Skeletal muscle satellite cell (primary cell): Measurements from ENCODE around the gene CLK2.
A peak's percentile ranks its signal among the peaks of the same experiment; 100 is the strongest.

Experiments used
- H3K27me3 ChIP-seq: 2 replicates; pipeline ENCODE4 v1.7.0; 2013; ENCODE audit warnings: low read length; ENCODE audit not compliant: control insufficient read depth, insufficient read depth
- H3K36me3 ChIP-seq: 2 replicates; pipeline ENCODE4 v1.7.0; 2013; ENCODE audit warnings: mild to moderate bottlenecking, control low read depth, low read length; ENCODE audit not compliant: insufficient read depth
- H3K4me1 ChIP-seq: 2 replicates; pipeline ENCODE4 v1.7.0; 2013; ENCODE audit warnings: low read length; ENCODE audit not compliant: control insufficient read depth, insufficient read depth
- H3K4me2 ChIP-seq: 2 replicates; pipeline ENCODE4 v1.7.0; 2013; ENCODE audit warnings: mild to moderate bottlenecking, low read length
- H3K4me3 ChIP-seq: 2 replicates; pipeline ENCODE4 v1.7.0; 2013; ENCODE audit warnings: low read length
- H3K9ac ChIP-seq: 2 replicates; pipeline ENCODE4 v1.7.0; 2013; ENCODE audit warnings: mild to moderate bottlenecking, low read depth, low read length, moderate library complexity
- H3K9me3 ChIP-seq: replicated peaks from 2 replicates; pipeline ENCODE4 v1.7.0; 2013; ENCODE audit warnings: mild to moderate bottlenecking, control low read depth, low read length

Gene CLK2

GRCh38 chr1:155278689-155279160, 5.4 kb upstream of the CLK2 start:
- H3K4me3 ChIP-seq, result no peak overlapping the region
- H3K9me3 ChIP-seq, result no peaks in the 10 kb centered on the region
- H3K4me1 ChIP-seq, result peaks cover 14% of the 10 kb centered on the region
- peak overlapping the region; percentile 97 for H3K4me2 ChIP-seq
- H3K27me3 ChIP-seq, result no peaks in the 10 kb centered on the region
- no peak overlapping the region for H3K9ac ChIP-seq
- H3K36me3 ChIP-seq, result no peaks in the 10 kb centered on the region

DNA sequence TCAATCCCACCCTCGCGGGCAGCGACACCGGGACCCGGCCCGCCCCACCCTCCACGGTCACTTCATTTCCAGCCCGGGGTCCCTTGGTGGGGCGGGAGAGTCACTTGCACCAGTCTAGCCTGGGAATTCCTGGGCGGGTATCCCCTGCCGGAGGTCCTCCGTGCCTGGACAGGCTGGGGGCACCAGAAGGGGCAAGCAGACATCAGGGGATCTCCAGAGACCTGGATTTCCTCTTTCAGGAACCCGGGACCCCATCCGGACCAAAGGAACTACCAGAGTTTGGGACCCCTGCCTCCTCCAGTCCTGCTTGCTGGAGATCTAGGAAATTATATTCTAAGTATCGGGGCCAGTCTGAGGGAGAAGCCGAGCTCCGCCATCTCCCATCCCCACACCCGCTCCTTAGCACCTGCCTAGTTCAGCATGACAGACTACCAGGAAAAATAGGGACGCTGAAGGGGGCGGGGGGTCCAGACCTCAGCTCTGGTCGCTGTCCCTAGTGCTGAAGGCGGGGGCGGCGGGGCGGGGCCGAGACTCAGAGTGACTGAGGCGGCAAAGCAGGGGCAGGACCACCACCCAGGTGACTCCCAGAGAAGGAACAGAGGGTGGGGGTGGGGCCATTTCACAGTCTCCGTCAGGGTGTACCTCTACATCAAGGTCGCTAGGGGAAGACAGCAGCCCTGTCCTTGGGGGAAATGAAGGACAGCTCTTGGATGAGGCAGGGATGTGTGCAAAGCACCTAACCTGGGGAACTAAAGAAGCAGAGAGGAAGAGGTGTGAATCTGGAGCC, 4.8 kb upstream of the CLK2 start:
- H3K4me2 ChIP-seq, result peak overlapping the region; percentile 97
- no peaks in the 10 kb centered on the region for H3K9me3 ChIP-seq
- H3K9ac ChIP-seq, result peak overlapping the region; percentile 72
- peak overlapping the region; percentile 82 for H3K4me3 ChIP-seq
- no peaks in the 10 kb centered on the region for H3K27me3 ChIP-seq
- H3K4me1 ChIP-seq, result peaks cover 17% of the 10 kb centered on the region
- no peaks in the 10 kb centered on the region for H3K36me3 ChIP-seq

GRCh38 chr1:155277070-155277901, 4.0 kb upstream of the CLK2 start, which contains the start of gene HCN3:
Gene HCN3, plus strand, starts transcription at chr1:155277463. Its CDS starts 128 bp downstream, at chr1:155277591.
- H3K27me3 ChIP-seq, result no peaks in the 10 kb centered on the region
- peak within 1 kb of the TSS; percentile 97 for H3K4me2 ChIP-seq
- no peaks in the 10 kb centered on the region for H3K36me3 ChIP-seq
- H3K9ac ChIP-seq, result peak within 1 kb of the TSS; percentile 72
- peaks cover 20% of the 10 kb centered on the region for H3K4me1 ChIP-seq
- H3K4me3 ChIP-seq, result peak within 1 kb of the TSS; percentile 82
- H3K9me3 ChIP-seq, result no peaks in the 10 kb centered on the region

DNA sequence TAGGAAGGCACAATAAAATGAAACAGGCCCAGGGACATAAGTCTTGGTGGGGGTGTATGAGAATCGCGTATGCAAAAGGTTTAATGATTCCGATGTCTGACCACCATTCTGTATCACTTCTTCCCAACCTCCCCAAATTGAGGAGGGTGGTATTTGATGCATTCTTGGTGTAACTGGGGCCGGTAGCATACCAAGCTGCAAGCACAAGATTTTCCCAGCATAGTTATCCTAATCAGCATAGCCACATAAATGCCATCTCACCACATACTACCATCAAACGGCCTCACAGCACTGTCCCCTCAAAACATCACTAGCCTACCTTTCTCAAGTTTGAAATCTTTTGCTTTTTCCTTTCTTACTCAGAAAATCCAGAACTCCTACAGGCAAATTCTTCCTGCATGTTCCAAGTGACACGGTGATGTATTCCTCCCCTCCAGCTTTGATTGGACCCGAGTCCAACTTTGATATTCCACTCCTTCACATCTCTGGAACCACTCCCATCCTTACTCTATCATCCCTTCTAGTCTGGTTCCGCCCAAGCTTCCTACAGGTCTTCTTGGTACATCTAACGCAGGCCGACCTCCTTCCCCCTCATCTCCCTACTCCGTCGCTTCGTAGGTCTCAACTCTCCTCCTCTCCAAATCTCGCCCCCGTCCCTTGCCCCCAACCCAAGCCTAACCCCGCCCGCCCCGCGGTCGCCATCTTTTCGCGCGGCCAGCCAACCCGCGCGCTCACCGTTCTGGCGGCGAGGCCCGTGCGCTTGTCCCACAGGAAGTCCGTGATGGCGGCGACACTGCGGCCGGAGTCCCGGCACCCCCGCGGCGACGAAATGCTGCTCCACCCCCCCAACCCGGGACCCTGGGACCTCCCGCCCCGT, 600 bp downstream of the CLK2 start:
- H3K36me3 ChIP-seq, result peaks cover 35% of the 10 kb centered on the region
- peak overlapping the region; percentile 88 for H3K9ac ChIP-seq
- H3K4me2 ChIP-seq, result peak overlapping the region; percentile 91
- H3K9me3 ChIP-seq, result no peaks in the 10 kb centered on the region
- peaks cover 22% of the 10 kb centered on the region for H3K4me1 ChIP-seq
- no peaks in the 10 kb centered on the region for H3K27me3 ChIP-seq
- peak overlapping the region; percentile 81 for H3K4me3 ChIP-seq

GRCh38 chr1:155269381-155269780, 3.9 kb downstream of the CLK2 start:
- peaks cover 64% of the 10 kb centered on the region for H3K36me3 ChIP-seq
- H3K4me2 ChIP-seq, result no peak overlapping the region
- H3K4me3 ChIP-seq, result no peak overlapping the region
- H3K9ac ChIP-seq, result no peak overlapping the region
- peaks cover 17% of the 10 kb centered on the region for H3K4me1 ChIP-seq
- no peaks in the 10 kb centered on the region for H3K9me3 ChIP-seq
- no peaks in the 10 kb centered on the region for H3K27me3 ChIP-seq

DNA sequence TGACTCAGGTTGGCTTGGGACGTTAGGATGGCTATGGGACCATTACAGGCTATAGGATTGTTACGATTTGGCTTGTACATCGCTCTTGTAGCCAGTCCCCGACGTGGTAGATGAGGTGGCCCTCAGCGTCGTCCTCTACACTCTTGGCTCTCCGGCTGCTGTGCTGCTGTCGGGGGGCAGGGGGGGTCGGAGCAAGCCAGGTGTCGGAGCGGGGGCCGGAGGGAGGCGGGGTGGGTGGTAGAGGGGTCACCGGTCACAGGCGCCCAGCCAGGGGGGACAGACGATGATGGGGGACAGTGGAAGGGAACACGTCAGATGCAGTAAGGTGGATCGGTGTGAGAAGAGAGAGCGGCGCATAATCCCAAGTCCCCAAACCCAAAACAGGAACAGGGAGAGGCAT, 4.7 kb downstream of the CLK2 start:
- Histone ChIP-seq H3K4me1 (peaks cover 14% of the 10 kb centered on the region), H3K4me2 (no peak overlapping the region), H3K27me3 (no peaks in the 10 kb centered on the region), H3K9ac (no peak overlapping the region), H3K9me3 (no peaks in the 10 kb centered on the region), H3K4me3 (no peak overlapping the region), H3K36me3 (peaks cover 72% of the 10 kb centered on the region)

- Histone ChIP-seq H3K36me3 (peaks cover 82% of the 10 kb centered on the region), H3K4me1 (peaks cover 10% of the 10 kb centered on the region), H3K9ac (no peak overlapping the region), H3K4me3 (no peak overlapping the region), H3K4me2 (no peak overlapping the region), H3K27me3 (no peaks in the 10 kb centered on the region), H3K9me3 (no peaks in the 10 kb centered on the region)
Measured at GRCh38 chr1:155267373-155267772, 5.9 kb downstream of the CLK2 start.

DNA sequence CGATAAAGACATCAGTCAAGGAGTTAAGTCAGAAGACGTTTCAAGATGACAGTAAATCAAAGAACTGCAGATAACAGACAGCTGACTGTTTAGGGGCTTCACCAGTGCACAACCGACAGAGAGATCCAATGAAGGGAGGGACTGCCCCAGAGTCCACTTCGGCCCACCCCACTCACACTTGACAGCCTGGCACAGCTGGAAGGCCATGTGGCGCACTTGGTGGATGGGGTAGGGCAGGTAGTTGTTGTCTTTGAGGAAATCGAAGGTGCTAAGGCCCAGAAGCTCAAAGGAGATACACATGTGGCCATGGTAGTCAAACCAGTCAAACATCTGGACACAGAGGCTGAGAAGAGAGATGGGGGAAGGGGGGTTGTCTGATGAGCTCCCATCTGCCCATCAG, 6.8 kb downstream of the CLK2 start:
- Histone ChIP-seq H3K9me3 (no peaks in the 10 kb centered on the region), H3K9ac (no peak overlapping the region), H3K36me3 (peaks cover 79% of the 10 kb centered on the region), H3K4me3 (no peak overlapping the region), H3K4me1 (peaks cover 2% of the 10 kb centered on the region), H3K4me2 (no peak overlapping the region), H3K27me3 (no peaks in the 10 kb centered on the region)

DNA sequence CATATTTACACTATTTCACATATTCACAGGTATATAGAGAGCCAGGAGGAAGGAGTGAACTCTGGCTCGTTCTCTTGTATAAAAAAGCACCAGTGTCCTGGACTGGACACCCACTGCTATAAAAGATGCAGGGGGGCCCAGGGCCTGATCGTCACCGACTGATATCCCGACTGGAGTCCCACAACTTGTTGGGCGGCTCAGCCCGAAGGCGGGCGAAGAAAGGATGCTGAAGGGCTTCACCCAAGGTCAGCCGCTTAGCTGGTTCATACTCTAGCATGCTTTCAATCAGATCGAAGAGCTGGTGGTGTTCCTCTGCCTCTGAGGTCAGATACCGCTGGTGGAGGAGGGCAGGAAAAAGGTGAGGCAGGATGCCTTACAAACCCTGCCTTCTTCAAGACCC, 10.2 kb downstream of the CLK2 start:
- Histone ChIP-seq H3K36me3 (peaks cover 61% of the 10 kb centered on the region), H3K9me3 (no peaks in the 10 kb centered on the region), H3K9ac (no peak overlapping the region), H3K27me3 (no peaks in the 10 kb centered on the region), H3K4me3 (no peak overlapping the region), H3K4me2 (no peak overlapping the region), H3K4me1 (peaks cover 10% of the 10 kb centered on the region)

DNA sequence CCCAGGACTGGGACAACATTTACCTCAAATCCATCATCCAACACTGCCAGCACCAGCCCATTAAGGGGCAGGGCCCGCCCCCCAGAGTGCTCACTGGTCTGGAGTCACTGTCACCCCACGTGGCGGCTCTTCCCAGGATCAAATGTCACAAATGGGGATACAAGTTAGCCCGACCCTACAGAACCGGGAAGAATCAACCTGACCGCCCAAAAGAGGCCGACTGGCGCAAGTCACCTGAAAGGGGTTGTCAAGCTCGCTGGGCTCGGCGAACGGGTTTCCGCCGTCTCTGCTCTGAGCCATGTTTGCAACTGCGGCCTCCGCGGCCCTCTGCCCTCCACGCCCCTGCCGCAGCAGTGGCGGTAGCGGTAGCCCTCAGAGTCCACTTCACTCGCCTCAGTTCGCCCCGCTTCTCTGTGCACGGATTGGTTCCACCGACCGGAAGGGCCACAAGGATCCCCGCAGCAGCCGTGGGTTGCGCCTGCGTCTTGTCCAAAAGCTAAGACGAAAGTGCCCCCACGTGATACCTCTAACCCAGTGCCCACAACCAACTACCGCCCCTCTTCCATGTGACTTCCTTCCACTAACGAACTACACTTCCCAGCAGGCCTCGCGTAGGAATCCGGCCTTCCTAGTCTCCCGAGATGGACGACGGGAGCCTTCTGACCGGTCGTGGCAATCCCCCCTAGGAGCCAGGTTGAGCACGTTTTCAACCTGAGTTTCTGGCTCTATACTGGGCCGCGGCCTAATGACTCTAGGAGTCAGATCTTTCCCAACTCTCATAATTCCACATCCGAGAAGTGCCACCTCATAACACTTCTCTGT, 11.2 kb downstream of the CLK2 start, which contains the start of gene SCAMP3:
Gene SCAMP3, minus strand, starts transcription at position 509 of the 822 bp plus-strand sequence. Its CDS starts 209 bp downstream, at position 300.
- Histone ChIP-seq H3K4me2 (peak within 1 kb of the TSS; percentile 94), H3K36me3 (peaks cover 57% of the 10 kb centered on the region), H3K9me3 (no peaks in the 10 kb centered on the region), H3K4me1 (peaks cover 10% of the 10 kb centered on the region), H3K27me3 (no peaks in the 10 kb centered on the region), H3K4me3 (peak within 1 kb of the TSS; percentile 80), H3K9ac (peak within 1 kb of the TSS; percentile 86)
